Measurements from ENCODE around the gene NAXD.
"Not testable (repeated sequence)": the region's sequence is repeated elsewhere in the genome, so short reads cannot be mapped to it uniquely, and the experiment has no call there.

NAXD gene

DNA sequence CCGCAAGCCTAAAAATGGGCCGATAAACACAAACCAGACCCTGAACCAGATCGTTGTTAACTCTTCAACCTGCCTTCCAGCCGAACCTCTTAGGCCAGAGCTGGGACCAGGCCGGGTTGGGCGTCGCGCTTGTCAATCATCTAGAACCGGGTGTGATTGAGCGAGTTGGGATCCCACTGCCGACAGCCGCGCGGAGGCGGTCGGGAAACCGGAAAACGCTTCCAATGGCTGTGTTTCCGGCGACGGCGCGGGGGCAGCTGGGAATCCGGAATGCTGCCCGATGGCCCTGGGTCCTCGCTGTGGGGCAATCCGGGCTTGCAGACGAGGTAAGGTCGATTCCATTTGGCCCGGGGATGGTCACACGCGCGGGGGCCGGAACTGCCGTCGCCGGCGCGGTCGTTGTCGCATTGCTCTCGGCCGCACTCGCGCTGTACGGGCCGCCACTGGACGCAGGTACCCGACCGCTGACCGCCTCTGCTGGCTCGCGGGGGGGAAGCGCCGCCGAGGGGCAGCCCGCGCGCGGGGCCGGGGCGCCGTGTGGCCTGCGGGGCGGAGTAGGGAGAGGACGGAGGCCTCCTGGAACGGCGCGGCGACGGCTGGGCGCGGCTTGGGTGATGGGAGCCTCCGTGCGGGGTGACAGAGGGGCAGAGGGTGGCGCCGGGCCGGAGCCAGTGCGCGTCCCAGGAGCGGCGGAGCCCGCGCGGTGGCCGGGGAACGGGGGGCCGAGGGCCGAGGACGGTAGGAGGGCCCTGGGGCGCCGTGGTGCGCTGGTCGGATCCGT is at the start of gene NAXD:
Gene NAXD, plus strand, starts transcription at position 224 of the 781 bp plus-strand sequence. Its CDS starts 57 bp downstream, at position 281.
- peak; percentile 94 for DNase-seq

DNA sequence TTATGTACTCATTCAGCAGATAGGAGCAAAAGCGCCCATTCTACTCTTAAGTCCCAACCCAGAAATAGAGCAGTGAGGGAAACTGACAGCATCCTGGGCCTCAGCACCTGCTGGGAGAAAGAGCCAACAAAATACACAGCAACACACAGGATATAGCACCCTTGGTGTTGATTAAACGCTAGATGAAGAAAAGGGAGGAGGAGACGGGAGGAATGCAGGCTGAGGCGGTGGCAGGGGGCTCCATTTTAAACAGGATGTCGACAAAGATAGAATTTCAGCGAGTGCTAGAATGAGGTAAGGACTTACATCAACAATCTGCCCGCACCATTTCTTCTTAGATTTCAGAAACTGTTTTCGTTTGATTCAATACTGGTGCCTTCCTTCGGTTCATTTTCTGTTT is 49.2 kb upstream of the NAXD start:
- no peak for DNase-seq

DNA sequence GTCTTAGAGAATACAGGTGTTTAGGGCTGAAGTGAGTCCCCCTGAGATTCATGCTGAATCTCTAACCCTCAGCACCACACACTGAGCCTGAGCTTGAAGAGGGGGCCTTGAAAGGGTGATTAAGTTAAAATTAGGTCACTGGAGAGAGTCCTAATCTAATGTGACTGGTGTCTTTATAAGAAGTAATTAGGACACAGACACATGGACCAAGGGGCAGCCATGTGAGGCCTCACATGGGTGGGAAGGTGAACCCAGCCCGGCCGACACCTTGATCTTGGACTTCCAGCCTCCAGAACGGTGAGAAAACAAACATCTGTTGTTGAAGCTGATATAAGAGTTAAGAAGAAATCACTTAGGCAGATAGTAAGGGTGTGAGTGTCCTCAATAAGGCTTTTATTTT is 46.7 kb upstream of the NAXD start:
- DNase-seq = no peak

DNA sequence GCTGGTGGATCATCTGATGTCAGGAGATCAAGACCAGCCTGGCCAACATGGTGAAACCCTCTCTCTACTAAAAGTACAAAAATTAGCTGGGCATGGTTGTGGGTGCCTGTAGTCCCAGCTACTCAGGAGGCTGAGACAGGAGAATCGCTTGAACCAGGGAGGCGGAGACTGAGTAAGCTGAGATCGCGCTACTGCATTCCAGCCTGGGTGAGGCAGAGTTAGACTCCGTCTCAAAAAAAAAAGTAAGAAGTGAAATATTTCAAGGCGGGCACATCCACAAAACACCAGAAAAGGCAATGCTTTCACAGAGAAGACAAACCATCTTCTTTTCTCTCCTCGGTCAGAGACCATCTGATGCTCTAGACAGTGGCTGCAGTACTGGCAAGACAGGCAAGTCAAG is 45.4 kb upstream of the NAXD start:
- not testable (repeated sequence) for DNase-seq

DNA sequence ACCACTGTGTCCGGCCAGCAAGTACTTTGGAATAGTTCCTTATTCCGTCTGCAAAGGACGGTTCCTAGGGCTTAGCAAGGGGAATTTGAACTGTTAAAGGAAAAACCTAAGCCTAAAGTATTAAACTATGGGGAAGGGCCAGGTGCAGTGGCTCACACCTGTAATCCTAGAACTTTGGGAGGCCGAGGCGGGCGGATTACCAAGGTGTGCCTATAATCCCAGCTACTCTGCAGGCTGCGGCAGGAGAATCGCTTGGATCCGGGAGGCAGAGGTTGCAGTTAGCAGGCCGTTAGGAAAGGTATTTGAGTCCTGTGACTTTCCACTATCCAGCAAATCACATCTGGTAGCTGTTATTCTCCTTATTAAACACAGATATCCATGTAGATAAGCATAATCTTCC is 44.5 kb upstream of the NAXD start:
- no peak for DNase-seq

DNA sequence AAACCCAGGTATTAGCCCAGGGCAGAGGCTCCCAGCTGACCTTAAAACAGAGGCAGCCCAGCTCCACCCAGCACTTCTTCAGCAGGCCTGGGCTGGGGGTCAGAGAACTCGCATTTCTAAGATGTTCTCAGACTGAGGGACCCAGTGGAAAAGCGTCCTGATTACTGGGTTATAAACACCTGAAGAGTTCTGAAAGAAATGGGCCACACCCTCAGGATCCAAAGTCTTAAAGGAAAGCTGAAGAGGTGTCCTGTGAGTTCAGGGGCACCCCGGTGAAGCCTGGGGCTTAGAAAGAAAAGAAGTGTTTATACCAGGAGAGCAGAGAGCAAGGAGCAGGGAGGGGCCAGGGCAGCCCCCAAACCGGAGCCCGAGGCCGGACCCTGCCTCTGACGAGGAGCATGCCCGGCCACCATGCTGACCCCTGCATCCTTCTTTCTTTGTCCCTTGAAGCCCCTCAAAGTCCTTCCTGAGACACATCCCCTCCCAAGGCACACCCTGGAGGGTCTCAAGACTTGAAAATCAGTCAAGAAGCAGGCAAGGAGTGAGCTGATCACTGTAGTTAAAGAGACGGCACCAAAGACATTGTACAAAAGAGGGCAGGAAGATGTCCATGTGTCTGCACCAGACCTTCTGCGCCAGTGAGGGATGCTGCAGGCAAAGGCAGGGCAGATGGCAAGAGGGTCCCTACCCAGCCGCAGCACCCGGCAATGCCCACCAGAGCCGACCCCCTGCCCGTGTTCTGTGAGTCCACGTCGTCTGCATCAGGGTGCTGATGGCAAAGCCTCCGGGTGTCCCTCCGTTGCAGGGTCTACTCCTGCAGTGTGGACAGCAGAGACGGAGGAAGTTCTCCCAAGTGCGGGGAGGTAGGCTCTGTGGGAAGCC is 43.2 kb upstream of the NAXD start:
- no peak for DNase-seq

DNA sequence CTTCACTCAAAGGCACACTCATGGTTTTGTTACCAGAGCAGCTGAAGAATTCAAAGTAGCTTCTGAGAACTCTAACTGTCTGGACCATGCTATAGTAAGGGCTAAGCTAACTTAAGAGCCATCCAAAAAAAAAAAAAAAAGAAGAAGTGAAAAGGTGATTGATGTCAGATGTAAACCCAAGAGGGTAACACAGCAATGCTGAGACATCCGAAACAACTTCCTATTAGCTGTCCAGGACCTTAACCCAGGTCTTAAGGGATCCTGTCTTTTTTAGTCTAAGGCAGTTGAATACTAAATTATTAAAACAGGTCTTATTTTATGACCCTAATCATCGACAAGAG is 42.6 kb upstream of the NAXD start:
- no peak for DNase-seq

DNA sequence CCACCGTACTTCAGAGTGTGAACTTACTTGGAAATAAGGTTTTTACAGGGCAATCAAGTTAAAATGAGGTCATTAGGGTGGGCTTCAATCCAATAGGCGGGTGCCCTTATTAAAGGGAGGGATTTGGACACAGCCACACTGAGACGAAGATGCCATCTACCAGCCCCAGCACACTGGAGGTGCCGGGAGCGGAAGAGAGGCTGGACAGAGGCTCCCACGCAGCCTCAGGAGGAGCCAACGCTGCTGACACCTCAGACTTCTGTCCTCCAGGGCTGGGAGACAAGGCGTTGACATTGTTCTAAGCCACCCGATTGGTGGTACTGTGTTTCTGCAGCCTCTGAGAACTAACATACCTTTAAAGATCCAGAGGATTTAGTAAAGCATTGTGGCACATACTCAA is 41.2 kb upstream of the NAXD start:
- no peak for DNase-seq

DNA sequence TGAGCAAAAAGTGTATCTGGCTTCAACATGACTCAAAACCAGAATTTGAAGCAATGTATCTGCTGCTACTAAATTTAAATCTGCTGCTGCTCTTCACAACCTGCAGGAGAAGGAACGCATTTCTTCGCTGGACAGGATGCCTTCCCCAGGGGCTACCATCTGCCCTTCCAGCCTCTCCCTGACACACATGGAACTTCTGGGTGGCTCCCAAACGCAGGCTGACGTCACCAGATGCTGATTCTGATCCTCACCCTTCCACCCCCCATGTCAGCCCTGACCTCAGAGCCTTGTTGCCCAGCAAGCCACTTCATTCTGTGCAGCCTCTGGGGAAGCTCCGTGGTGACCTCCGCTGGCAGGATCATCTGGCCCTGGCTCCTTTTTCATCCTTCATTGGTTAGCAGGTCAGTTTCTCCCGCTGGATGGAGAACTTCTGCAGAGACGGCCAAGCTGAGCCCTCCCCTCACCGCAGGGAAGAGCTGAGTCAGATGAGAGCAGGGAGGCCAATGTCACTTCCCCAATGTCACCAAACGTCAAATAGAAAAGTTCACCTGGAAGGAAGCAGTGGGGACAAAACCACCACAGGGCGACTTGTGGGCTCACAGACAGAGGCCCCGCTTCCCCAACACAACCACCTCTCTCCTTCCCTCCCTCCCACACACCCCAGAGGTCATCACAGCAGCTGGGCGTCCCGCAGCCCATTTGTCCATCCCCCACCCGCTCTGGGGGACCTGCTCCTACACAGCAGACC is 39.8 kb upstream of the NAXD start:
- no peak for DNase-seq

DNA sequence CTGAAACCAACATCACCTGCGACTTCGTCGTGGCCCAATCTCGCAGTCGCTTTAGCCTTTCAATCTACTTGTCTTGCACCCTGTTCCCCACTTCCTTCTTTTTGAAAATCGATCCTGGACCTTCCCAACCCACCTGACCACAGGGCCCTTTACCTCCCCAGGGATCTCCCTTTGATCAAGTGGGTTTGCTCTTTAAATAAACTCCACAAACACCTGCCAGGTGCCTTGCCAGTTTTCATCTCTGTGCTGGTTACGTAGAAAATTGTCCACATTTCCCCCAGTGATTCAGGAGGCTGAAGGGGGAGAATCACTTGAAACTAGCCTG is 39.3 kb upstream of the NAXD start:
- DNase-seq = no peak

DNA sequence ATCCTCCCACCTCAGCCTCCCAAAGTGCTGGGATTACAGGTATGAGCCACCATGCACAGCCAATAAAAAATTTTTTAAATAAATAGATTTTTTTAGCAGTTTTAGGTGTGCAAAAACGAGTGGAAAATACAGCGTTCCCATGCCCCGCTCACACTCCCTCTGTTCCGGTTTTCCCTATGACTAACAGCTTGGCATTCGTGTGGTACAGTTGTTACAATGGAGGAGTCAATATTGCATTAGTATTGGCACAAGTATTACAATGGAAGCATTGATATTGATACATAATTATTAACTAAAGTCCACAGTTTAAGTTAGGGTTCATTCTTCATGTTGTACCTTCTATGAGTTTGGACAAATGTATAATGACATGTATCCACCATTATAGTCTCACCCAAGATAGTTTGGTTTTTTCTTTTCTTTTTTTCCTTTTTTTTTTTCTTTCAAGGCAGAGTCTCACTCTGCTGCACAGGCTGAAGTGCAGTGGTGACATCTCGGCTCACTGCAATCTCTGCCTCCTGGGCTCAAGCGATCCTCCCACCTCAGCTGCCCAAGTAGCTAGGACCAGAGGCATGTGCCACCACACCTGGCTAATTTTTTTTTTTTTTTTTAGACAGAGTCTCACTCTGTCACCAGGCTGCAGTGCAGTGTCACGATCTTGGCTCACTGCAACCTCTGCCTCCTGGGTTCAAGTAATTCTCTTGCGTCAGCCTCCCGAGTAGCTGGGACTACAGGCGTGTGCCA is 38.4 kb upstream of the NAXD start:
- no peak for DNase-seq

DNA sequence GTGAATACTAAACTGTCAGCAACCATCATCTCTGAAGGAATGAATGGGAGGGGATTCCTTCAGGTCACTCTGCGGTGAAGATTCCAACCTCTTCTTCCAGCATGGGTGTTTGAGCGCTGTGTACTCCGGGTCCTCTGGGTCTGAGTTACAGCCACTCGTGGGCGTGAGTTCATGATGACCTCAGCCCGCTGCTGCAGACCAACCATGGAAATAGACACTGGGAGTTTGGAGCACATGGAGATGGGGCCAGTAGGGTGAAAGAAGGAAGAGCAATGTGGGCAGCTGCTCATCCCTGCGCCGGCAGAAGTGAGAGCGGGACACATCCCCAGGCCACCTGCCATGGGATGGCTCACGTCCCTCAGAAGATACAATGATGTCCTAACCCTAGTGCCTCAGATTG is 37.0 kb upstream of the NAXD start:
- no peak for DNase-seq

DNA sequence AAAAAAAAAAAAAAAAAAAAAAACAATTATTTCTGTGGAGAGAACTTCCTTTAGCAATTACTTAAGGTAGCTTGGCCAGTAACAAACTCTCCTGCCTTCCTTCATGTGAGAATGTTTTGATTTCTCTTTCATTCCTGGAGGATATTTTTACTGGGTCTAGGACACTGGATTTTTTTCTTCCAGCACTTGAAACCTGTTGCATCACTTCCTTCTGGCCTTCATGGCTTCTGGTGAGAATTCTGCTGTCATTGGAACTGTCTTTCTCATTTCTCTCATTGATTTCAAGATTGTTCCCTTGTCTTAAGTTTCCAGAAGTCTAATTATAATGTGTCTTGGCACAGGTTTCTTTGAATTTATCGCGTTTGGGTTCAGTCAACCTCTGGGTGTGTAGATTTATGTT is 34.5 kb upstream of the NAXD start:
- DNase-seq = no peak

DNA sequence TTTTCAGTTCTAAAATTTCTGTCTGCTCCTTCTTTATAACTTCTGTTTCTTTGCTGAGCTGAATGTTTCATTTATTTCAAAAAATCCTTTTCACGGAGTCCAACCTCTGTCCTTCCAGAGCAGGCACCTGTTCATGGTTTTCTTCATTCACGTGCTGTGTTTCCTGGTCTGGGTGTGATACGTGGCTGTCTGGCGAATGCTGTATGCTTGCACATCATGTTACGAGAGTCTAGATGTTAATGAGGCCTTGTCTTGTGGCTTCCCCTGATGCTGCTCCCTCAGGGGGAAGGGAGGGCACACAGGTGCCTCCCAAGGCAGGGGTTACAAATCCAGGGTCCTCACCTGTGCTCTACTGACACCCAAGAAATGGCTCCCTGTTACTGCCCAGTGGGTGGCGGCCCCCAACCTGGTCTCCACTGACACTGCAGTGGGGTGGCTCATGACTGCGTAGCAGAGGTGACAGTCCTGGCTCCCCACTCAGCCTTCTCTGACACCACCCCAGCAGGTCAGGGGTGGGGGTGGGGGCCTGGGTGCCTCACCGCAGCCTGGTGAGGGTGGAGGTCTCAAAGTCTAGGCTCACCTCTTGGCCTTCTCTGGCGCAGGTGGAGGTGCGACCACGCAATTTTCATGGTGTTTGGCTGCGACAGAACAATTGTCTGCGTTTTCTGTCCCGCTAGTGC is 33.7 kb upstream of the NAXD start:
- no peak for DNase-seq

DNA sequence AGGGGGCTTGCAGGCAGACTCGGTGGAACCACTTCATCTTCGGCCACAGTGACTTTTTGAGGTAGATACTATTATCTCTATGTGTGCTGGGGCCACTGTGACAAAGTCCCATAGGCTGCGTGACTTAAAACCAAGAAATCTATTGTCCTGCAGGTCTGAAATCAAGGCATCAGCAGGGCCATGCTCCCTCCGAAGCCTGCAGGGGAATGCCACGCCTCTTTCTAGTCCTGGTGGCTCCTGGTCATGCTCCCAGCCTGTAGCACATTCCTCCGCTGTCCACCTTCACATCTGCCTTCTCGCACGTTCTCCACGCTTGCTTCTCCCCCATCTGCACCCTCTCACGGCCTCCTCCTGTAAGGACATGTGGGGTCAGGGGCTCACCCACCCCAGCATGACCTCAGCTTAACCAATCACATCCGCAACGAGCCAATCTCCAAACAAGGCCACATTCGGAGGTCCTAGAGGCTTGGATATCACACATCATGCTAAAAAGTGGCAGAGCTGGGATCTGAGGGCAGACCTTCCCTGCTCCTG is 32.9 kb upstream of the NAXD start:
- no peak for DNase-seq

DNA sequence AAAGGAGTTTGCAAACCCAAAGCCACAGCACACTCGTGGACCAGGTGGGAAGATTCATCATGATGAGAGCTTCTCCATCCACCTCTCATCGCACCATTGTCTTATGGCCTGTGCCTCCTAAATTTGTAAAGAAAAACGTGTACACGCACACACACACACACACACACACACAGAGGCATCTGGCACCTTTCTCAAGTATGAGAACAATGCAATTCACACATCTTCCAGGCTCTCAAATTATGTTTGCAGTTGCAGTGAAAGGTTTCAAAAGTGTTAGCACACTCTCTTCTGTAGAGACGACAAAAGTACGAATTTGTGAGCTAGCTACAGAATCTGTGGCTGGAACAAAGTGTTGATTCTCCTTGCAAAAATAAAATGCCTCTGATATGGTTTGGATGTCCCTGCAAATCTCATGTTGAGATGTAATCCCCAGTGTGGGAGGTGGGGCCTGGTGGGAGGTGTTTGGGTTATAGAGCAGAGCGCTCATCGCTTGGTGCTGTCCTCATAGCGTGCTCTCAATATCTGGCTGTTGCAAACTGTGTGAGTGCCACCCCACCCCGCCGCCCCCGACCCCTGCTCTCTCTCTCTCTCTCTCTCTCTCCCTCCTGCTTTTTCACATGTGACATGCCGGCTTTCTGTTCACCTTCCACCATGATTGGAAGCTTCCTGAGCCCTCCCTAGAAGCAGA is 32.0 kb upstream of the NAXD start:
- no peak for DNase-seq

DNA sequence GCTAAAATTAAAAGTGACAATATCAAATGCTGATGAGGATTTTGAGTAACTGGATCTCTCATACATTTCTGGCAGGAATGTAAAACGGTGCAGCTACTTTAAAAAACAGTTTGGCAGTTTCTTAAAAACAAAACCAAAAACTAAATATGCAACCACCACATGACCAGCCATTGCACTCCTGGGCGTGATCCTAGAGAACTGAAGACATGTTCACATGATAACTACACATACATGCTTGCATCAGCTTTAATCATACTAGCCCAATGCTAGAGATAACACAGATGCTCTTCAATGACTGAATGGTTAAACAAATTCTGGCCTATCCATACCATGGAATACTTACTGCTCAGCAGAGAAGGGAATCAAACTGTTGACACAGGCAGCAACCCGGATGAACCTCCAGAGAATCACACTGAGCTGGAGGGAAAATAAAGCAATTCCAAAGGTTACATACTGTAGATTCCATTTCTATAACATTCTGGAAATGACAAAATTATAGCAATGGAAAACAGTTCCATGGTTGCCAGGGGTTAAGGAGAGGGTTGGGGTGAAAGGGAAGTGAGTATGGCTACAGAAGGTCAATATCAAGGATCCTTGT is 25.5 kb upstream of the NAXD start:
- no peak for DNase-seq

DNA sequence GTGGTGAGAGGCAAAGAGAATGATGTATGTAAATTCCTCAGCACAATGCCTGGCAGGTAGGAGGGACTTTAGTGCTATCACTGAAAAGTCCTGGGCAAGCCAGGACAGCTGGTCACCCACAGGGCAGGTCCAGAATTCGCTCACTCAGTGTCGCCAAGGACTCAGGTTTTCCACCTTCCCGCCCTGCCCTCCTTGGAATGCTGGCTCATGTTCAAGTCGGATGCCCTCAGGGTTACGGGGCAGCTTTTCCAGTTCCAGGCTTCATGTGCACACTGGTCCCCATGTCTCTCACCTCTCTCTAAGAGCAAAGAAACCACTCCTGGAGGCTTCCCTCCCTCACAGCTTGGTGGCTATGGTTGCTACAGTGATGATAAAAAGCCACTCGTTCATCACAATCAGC is 24.8 kb upstream of the NAXD start:
- no peak for DNase-seq

DNA sequence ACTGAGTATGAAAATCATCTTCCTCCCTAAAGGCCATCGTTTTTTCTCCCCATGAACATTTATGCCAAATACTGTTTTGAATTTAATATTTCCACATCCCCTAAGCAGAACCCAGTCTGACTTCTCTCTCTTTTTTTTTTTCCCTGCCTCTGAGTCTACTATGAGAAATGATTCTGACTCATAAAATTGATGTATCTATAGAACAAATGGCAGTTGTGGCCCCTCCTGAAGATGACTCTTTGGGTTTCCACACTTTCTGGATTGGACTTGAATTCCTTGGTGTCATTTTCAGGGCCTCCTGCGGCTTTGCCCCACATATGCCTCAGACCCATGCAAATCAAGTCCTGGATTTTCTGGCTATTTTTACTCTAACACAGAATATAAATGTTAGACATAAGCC is 22.7 kb upstream of the NAXD start:
- DNase-seq = no peak

DNA sequence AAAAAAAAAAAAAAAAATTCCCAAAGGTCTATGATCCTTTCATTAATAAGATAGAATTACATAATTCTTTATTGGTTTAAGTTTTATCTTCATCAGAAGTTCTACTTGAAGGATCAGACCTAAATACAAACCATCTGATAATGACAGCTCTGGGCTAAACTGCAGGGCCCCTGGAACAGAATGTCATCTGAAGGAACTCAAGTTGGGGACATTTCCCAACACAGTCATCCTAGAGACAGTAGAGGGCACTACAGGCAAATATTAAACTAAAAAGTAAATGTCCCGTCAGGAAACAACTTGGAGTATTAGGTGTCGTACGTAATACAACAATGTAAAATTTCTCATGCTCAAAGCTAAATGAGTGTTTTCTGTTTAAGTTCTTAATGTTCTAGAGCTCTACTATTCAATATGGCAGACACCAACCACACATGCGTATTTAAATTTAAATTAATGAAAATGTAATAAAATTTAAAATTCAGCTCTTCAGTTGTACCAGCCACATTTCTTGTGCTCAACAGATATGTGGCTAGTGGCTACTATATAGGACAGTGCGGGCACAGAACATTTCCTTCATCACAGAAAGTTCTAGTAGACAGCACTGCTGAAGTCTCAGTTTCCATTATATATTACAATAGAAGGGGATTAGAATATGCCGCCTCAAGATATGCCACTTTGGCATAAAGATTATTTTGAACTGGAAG is 21.8 kb upstream of the NAXD start:
- DNase-seq = no peak

All from right forelimb (tissue), 1 donor.